Testis (tissue), 2 donors: ENCODE measurements around the gene IGFBP5.

ENCODE experiments used
- CTCF ChIP-seq, 3 experiments: fragments of 450-650 bp in 2 of 3; fragments of 200-600 bp in 1 of 3; sonication (generic) in 1 of 3; IDR thresholded peaks; one replicate each; pipeline ENCODE4 v1.5.1; 2016 to 2019; ENCODE audit warnings: antibody characterized with exemption in 3 of 3, mild to moderate bottlenecking in 2 of 3, moderate library complexity in 1 of 3
- POLR2A ChIP-seq: fragments of 450-650 bp; IDR thresholded peaks from one replicate; pipeline ENCODE4 v1.6.1; 2017; ENCODE audit warnings: antibody characterized with exemption, mild to moderate bottlenecking, moderate library complexity

GRCh38 chr2:216689397-216689796, 6.0 kb downstream of the IGFBP5 start:
- no peak for TF ChIP-seq CTCF (IDR thresholded peaks at IDR 0.05)
- TF ChIP-seq POLR2A: no peak
